ENCODE measurements around the gene AFAP1L1.

Gene AFAP1L1

DNA sequence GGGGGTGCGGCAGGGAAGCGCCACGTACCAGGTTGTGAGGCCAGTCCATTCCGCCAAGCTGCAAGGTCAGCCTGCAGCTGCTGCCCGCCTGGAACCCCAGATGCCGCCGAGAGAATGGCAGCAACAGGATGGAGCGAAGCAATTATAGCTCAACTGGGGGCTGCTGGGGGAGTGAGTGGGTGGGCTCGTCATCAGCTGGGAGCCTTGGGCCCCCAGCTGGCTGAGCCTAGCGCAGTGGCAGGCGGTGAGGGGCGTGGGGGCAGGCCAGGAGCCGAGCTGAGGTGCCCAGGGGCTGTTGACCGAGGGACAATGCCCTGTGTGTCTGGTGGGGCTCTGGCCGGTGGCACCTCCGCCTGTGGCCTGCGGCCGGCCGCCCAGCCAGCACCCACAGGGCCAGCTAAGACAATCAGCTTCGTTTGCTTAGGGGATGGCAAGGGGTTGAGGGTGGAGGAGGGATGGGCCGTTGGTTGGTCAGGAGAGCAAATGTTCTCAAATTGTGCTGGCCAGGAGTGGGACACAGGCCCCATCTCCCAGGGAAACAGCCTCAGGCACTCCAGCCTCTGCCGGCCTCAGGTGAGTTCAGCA lies 107.6 kb downstream of the AFAP1L1 start, which contains the start of gene IL17B:
Gene IL17B (minus strand): TSS at position 116 of the 585 bp plus-strand sequence. CDS start 67 bp downstream, at position 49.
- TF ChIP-seq, protein P1, sequence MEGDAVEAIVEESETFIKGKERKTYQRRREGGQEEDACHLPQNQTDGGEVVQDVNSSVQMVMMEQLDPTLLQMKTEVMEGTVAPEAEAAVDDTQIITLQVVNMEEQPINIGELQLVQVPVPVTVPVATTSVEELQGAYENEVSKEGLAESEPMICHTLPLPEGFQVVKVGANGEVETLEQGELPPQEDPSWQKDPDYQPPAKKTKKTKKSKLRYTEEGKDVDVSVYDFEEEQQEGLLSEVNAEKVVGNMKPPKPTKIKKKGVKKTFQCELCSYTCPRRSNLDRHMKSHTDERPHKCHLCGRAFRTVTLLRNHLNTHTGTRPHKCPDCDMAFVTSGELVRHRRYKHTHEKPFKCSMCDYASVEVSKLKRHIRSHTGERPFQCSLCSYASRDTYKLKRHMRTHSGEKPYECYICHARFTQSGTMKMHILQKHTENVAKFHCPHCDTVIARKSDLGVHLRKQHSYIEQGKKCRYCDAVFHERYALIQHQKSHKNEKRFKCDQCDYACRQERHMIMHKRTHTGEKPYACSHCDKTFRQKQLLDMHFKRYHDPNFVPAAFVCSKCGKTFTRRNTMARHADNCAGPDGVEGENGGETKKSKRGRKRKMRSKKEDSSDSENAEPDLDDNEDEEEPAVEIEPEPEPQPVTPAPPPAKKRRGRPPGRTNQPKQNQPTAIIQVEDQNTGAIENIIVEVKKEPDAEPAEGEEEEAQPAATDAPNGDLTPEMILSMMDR (IDR thresholded peaks at IDR 0.05; ENCODE audit: low read depth, low read length): no peak
- DNase-seq (ENCODE audit: extremely low read depth, low read depth): no peak

DNA sequence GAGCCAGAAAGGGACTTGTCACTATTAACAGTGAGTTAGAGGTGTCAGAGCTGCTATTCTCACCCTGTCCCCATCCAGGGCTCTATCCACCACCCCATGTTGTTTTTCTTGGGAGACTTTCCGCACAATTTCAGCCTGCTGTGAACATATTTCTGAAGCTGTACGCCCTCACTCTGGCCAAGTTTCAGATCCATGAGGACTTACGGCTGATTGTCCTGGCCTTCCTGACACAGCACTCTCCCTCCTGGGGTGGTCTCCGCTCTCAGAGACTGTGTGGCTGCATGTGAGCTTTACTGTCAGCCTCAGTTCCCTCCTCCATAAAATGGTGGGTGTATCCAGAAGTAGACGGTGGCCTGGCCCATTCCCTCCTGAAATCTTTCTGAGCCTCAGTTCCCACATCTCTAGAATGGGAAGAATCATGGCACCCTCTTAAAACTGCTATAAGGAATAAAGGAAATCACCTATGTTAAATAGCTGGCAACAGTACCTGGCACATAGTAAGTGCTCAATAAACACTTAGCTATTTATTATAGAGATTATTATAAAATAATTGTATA lies 108.2 kb downstream of the AFAP1L1 start:
- TF ChIP-seq, protein P1 (IDR thresholded peaks at IDR 0.05; ENCODE audit: low read depth, low read length): no peak
- DNase-seq (ENCODE audit: extremely low read depth, low read depth): no peak

DNA sequence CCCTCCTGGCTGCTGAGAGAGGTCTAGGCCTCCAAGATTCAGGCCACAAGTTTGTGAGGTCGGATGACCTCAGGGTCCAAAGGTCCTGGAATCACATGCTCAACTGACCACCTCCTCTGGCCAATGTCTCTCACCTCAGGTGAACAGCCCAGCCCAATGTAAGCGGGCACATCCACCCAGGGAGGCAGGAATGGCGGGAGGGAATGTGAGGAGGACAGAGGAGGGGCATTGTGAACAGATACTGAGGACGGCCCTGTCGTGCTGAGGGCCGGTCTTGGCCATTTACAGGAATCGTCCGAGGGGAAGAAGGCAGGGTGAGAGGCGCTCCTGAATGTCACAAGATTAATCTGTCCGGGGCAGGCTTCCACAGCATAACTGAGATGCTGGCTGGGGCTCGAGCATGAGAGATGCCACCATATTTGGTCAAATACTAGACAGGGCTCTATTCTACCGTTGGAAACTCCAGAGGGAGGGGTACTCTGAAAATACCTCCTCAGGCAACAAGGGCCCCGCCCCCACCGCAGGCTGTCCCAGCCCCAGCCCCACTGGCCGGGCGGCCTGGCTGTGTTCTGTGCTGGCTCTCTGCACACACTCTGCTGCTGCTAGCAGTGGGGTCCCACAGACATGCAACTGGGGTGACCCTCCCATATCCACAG lies 108.9 kb downstream of the AFAP1L1 start:
- TF ChIP-seq, protein P1 (IDR thresholded peaks at IDR 0.05; ENCODE audit: low read depth, low read length): no peak
- DNase-seq (ENCODE audit: extremely low read depth, low read depth): no peak

DNA sequence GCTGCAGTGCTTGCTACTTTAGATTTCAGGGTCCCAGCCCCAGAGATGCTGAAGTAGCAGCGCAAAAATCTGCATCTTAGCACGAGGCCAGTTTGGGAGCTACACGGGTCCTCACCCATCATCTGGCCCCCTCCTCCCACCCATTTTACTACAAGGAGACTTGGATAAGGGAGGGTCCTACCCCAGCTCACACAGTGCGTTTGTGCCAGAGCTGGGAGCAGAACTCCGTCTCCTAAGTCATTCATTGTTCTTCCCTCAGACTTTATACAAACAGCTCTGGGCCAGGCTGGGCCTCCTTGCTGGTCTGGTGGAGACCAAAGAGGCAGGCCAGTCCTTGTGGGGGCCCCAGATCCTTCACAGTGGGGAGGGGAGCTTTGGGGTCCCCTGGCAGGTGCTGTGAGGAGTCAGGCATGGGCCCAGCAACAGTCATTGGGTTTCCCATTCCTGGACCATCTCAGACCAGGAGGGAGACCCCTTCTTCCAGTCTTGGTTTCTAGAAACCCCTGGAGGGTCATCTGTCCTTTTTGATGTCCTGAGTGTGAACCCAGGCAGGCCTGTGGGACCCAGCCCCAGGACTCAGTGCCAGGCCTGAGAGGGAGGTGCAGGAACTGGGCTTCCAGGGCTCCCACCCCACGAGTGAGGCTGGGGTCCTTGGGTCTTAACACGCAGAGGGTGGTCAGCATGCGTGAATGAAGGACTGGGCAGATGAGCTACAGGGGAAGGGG lies 109.8 kb downstream of the AFAP1L1 start:
- TF ChIP-seq, protein P1 (IDR thresholded peaks at IDR 0.05; ENCODE audit: low read depth, low read length): no peak
- DNase-seq (ENCODE audit: extremely low read depth, low read depth): no peak

DNA sequence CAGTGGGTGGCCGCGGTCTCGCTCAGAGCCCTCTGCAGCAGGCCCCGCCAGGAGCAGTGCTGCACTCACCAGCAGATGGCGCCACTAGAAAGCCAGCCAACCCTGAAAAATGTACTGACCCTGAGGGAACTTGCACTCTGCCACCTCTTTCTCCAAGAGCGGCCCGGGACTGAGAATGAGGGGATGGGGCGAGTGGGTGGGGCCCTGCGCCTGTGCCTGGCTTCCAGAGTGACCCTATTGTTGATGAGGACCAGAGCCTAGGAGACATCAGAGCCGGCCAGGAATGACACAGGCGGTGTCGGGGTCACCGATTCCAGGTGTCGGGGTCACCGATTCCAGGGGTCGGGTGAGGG lies 110.3 kb downstream of the AFAP1L1 start:
- no peak for DNase-seq (ENCODE audit: extremely low read depth, low read depth)
- TF ChIP-seq, protein P1 (IDR thresholded peaks at IDR 0.05; ENCODE audit: low read depth, low read length): peak; percentile 98

DNA sequence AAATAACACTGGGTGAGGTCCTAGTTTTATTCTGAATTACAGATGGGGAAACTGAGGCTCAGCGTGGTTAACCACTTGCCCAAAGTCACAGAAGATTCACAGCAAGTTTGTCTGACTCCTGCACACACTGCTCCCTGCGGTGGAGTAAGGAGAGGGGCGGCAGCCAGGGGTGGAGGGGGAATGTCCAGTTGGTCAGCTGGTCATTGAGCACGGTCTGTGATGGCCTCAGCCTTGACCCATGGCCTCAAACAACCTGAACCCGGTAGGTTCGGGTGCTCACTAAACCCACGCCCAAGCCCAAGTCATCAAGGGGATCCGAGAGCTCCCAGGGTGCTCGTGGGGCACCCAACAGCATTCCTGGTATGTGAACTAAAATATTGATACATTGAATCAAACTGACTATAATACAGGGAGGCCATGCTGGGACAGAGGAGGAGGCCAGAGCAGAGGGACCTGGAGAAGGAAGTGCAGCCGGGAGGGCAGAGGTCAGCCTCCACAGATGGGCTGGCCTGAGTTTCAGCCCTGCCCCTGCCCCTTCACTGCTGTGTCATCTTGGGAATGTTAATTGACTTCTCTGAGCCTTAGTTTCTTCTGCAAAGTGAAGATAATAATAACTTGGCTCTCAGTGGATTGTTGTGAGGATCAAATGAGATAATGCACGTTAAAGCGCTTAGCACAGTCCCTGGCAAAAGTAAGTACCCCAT lies 111.0 kb downstream of the AFAP1L1 start:
- no peak for DNase-seq (ENCODE audit: extremely low read depth, low read depth)
- TF ChIP-seq, protein P1 (IDR thresholded peaks at IDR 0.05; ENCODE audit: low read depth, low read length): no peak
